Osteoblast (primary cell): Measurements from ENCODE around the gene PATZ1. TPM values are rescaled to one million over a fixed set of nuclear protein-coding genes. Genes with fewer than 3 reads are reported as not detected.

ENCODE experiments used
- DNase-seq: peaks from one replicate; pipeline ENCODE4 v3.0.0; 2011; ENCODE audit warnings: low spot score, mixed read lengths; ENCODE audit not compliant: insufficient read length; ENCODE audit errors: missing footprints
- H2AFZ ChIP-seq: 2 replicates; pipeline ENCODE4 v1.6.0; 2011; ENCODE audit warnings: mild to moderate bottlenecking, low read length
- H3K27ac ChIP-seq: 2 replicates; pipeline ENCODE4 v1.5.1; 2011; ENCODE audit warnings: mild to moderate bottlenecking, low read depth, low read length, moderate library complexity
- H3K27me3 ChIP-seq: 2 replicates; pipeline ENCODE4 v1.6.0; 2012; ENCODE audit warnings: mild to moderate bottlenecking, control low read depth, inconsistent platforms, low read length, moderate library complexity; ENCODE audit not compliant: insufficient read depth
- H3K36me3 ChIP-seq: 2 replicates; pipeline ENCODE4 v1.5.1; 2011; ENCODE audit warnings: mild to moderate bottlenecking, low read length, control low read depth, moderate library complexity; ENCODE audit not compliant: insufficient read depth
- H3K4me1 ChIP-seq: 2 replicates; pipeline ENCODE4 v1.5.1; 2011; ENCODE audit warnings: mild to moderate bottlenecking, low read length, control low read depth, moderate library complexity; ENCODE audit not compliant: insufficient read depth
- H3K4me2 ChIP-seq: 2 replicates; pipeline ENCODE4 v1.6.0; 2011; ENCODE audit warnings: mild to moderate bottlenecking, low read length; ENCODE audit not compliant: insufficient read depth
- H3K4me3 ChIP-seq: fragments of 200-600 bp; sonication (generic); 3 replicates; pipeline ENCODE4 v1.5.1; 2012; ENCODE audit warnings: mild to moderate bottlenecking, low read length, inconsistent platforms; ENCODE audit not compliant: insufficient read depth
- H3K79me2 ChIP-seq: 2 replicates; pipeline ENCODE4 v1.6.0; 2012; ENCODE audit warnings: mild to moderate bottlenecking, low read length, control low read depth, inconsistent platforms; ENCODE audit not compliant: insufficient read depth
- H3K9me3 ChIP-seq: 2 replicates; pipeline ENCODE4 v1.5.1; 2011; ENCODE audit warnings: low read depth, low read length, control low read depth
- H4K20me1 ChIP-seq: 2 replicates; pipeline ENCODE4 v1.6.0; 2012; ENCODE audit warnings: mild to moderate bottlenecking, low read length, control low read depth; ENCODE audit not compliant: insufficient read depth
- total RNA-seq: library from RNA; depleted of rRNA; stranded (reverse); fragments of >200 nt; gene quantifications from 2 replicates; pipeline ENCODE4 v1.2.3, GENCODE V29; 2012
- TF ChIP-seq, protein P1 (sequence below): IDR thresholded peaks from 2 replicates; pipeline ENCODE4 v1.5.1; 2011; ENCODE audit warnings: mild to moderate bottlenecking, low read depth, low read length, moderate library complexity; ENCODE audit errors: extremely low read depth

PATZ1 gene
- total RNA-seq, 1 donor, result 15.2 TPM

DNA sequence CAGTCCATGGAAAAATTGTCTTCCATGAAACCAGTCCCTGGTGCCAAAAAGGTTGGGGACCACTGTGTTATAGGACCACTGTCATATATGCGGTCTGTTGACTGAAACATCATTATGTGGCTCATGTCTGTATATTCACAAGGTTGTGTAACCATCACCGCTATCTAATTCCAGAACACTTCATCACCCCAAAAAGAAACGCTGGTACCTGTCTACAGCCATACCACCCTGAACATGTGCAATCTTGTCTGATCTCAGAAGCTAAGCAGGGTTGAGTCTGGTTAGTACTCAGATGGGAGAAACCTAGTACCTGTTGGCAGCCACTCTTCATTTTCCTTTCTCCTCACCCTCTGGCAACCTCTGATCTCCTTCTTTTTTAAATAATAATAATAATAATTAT is 41.0 kb downstream of the PATZ1 start:
- no peaks in the 10 kb centered on the region for H3K4me1 ChIP-seq

DNA sequence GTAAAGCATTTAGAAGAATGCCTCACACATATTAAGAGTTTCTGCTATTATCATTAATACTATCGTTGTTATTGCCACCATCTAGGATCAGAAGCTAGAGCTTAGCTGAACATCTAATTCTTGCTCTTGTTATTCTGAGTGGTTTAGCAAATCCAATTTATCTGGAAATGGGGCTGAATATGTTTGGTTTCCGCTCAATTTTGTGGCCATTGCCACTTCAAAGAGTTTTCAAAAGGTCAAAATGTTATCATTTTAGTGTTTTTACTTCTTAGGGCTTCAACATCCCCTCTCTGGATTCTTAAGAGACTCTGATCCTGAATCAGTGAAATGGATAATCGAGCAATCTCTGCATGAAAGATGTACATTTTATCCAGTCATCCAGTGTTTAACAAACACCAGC is 43.6 kb downstream of the PATZ1 start:
- H4K20me1 ChIP-seq, result no peaks in the 10 kb centered on the region
- TF ChIP-seq, protein P1, sequence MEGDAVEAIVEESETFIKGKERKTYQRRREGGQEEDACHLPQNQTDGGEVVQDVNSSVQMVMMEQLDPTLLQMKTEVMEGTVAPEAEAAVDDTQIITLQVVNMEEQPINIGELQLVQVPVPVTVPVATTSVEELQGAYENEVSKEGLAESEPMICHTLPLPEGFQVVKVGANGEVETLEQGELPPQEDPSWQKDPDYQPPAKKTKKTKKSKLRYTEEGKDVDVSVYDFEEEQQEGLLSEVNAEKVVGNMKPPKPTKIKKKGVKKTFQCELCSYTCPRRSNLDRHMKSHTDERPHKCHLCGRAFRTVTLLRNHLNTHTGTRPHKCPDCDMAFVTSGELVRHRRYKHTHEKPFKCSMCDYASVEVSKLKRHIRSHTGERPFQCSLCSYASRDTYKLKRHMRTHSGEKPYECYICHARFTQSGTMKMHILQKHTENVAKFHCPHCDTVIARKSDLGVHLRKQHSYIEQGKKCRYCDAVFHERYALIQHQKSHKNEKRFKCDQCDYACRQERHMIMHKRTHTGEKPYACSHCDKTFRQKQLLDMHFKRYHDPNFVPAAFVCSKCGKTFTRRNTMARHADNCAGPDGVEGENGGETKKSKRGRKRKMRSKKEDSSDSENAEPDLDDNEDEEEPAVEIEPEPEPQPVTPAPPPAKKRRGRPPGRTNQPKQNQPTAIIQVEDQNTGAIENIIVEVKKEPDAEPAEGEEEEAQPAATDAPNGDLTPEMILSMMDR, result no peak
- H3K4me3 ChIP-seq, result no peak overlapping the region
- H3K9me3 ChIP-seq, result no peaks in the 10 kb centered on the region
- H3K27ac ChIP-seq, result no peak overlapping the region
- no peak overlapping the region for H3K4me2 ChIP-seq
- H3K4me1 ChIP-seq, result no peaks in the 10 kb centered on the region
- H3K36me3 ChIP-seq, result no peaks in the 10 kb centered on the region
- no peaks in the 10 kb centered on the region for H3K79me2 ChIP-seq
- H3K27me3 ChIP-seq, result peaks cover 38% of the 10 kb centered on the region
- no peak for DNase-seq
- no peak overlapping the region for H2AFZ ChIP-seq

More for the DNA sequence above, 41.0 kb downstream of the PATZ1 start:
- Histone ChIP-seq H3K9me3 (no peaks in the 10 kb centered on the region), H3K4me2 (no peak overlapping the region), H4K20me1 (no peaks in the 10 kb centered on the region), H3K27ac (no peak overlapping the region), H2AFZ (no peak overlapping the region), H3K79me2 (no peaks in the 10 kb centered on the region), H3K4me3 (no peak overlapping the region), H3K27me3 (peaks cover 25% of the 10 kb centered on the region), H3K36me3 (no peaks in the 10 kb centered on the region)
- TF ChIP-seq, protein P1, result no peak
- DNase-seq, result no peak

DNA sequence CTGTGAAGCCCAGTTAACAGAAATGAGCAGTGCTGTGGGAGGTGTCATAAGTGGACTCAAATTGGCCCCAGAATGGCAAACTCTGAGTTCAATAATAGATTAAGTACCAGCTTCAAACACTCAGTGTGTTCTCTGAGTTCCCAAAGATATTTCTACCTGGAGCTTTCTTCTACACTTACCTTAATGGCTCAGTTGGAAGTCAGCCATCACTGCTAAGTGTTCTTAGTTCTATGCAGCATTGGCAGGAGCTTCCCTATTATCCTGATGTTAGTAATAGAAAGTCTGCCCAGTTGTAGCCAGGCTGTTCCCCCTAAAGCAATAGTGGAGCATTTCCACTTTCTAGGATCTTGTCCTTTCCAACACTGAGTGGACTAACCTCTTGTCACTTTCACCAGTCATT is 44.1 kb downstream of the PATZ1 start:
- DNase-seq, result no peak
- Histone ChIP-seq H2AFZ (no peak overlapping the region), H3K4me2 (no peak overlapping the region), H3K4me3 (no peak overlapping the region), H3K36me3 (no peaks in the 10 kb centered on the region), H3K9me3 (no peaks in the 10 kb centered on the region), H3K27me3 (peaks cover 38% of the 10 kb centered on the region), H4K20me1 (no peaks in the 10 kb centered on the region), H3K27ac (no peak overlapping the region), H3K79me2 (no peaks in the 10 kb centered on the region), H3K4me1 (no peaks in the 10 kb centered on the region)
- TF ChIP-seq, protein P1, result no peak

DNA sequence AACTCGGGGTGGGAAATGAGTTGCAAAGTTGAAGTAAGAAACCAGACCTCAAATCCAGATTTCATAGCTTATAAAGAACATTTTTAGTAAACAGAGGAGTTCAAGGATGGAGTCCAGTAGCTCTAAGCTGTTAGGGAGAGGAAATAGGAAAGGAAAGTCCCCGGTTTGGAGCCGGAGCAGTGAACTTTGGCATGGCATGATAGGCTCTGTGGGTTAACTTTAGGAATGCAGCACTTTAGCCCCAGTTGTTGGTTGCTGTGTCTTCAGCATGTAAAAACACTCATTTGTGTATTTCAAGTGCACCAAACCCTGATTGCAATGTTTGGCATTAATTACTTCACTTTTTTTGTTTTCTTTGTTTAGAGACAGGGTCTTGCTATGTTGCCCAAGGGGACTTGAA is 45.2 kb downstream of the PATZ1 start:
- Histone ChIP-seq H4K20me1 (no peaks in the 10 kb centered on the region), H3K36me3 (no peaks in the 10 kb centered on the region), H3K4me3 (no peak overlapping the region), H3K27me3 (peaks cover 38% of the 10 kb centered on the region), H3K79me2 (no peaks in the 10 kb centered on the region), H2AFZ (no peak overlapping the region), H3K4me2 (no peak overlapping the region), H3K4me1 (peaks cover under 1% of the 10 kb centered on the region), H3K9me3 (no peaks in the 10 kb centered on the region), H3K27ac (no peak overlapping the region)
- TF ChIP-seq, protein P1, result no peak
- no peak for DNase-seq
